Measurements from ENCODE around the gene AAGAB. TPM values are rescaled to one million over a fixed set of nuclear protein-coding genes. Genes with fewer than 3 reads are reported as not detected.

Gene AAGAB
- total and polyA plus RNA-seq, 7 donors, result 22.4 to 48.1 (median 34.5) TPM

DNA sequence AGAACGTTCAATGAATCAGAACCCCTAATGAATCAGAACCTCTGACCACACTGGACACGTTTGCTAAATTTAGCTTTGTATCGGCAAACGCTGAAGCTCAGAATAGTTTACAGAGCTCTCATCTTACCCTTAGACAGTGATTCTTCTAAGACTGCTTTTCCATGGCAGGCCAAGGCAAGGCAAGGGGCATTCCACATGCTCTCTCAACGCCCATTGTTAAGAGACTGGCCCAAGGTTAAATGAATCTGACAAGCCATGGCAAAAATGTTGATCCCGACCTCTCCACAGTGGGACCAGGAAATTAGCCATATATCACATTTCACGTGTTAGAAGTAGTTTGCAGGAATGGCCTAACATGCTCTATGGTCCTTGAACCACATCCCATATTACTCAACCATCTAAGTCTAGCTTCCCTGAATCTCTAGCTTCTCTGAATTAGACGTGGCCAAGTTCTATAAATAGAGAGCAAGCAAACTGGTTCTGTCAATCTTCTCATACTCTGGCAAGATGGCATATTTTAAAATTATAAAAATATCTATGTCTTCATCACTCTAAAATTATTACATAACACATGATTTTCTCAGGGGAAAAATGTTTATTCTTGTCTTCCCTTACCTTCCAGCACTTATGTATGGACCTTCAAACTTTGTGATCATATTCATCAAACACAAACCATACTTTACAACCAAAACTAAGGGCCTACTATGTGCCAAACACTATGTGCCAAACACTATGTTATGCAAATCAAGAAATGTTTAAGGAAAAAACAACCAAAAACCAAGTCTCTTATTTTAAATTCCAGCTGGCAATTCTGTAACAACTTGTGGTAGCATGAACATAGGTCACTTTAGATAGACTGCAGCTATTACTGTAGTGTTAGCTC, 54.3 kb downstream of the AAGAB start:
- no peaks in the 10 kb centered on the region for H3K27me3 ChIP-seq
- intact Hi-C loops (cut with DNase I), result no loop called here
- TF ChIP-seq CTCF (IDR thresholded peaks at IDR 0.05) (no peak), EP300 (IDR thresholded peaks at IDR 0.05) (no peak), POLR2A (IDR thresholded peaks at IDR 0.05) (no peak), POLR2AphosphoS5 (IDR thresholded peaks at IDR 0.05) (peak in 1 of 4 donors; percentile 12)
- H3K27ac ChIP-seq, result no peak overlapping the region
- H3K9me3 ChIP-seq, result no peaks in the 10 kb centered on the region
- no peak for DNase-seq
- WGBS, 2 donors, result 83 to 84% methylated on average over 8 of the region's 8 CpGs
- H3K4me3 ChIP-seq, result no peak overlapping the region
- H3K4me1 ChIP-seq, result peaks cover 0 to 9% (median 2%) of the 10 kb centered on the region in 4 donors
- peaks cover 0 to 19% (median 3%) of the 10 kb centered on the region in 4 donors for H3K36me3 ChIP-seq

DNA sequence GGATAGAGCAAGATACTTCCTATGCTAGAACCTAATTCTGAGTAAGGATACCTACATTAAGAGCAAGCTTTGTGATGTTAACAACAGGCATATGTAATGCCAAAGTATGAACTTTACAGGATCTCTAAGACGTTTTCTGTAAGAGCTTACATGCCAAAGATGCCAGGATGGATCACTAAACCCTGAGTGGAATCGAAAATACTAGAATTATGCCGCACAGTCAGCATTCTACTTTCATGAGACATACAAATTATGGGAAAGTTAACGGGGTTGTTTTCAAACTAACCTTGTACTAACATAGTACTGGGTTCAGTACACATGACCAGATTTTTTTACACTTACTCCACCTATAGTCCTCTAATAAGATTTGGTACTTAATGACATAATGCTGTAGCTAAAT, 55.1 kb downstream of the AAGAB start:
- Histone ChIP-seq H3K9me3 (no peaks in the 10 kb centered on the region), H3K4me3 (no peak overlapping the region), H3K4me1 (peaks cover 0 to 16% (median 10%) of the 10 kb centered on the region in 4 donors), H3K36me3 (peaks cover 0 to 19% (median 3%) of the 10 kb centered on the region in 4 donors), H3K27ac (no peak overlapping the region), H3K27me3 (no peaks in the 10 kb centered on the region)
- TF ChIP-seq POLR2A (IDR thresholded peaks at IDR 0.05) (no peak), EP300 (IDR thresholded peaks at IDR 0.05) (no peak), CTCF (IDR thresholded peaks at IDR 0.05) (no peak), POLR2AphosphoS5 (IDR thresholded peaks at IDR 0.05) (no peak)
- DNase-seq, result no peak
- intact Hi-C loops (cut with DNase I), result no loop called here
- 92 to 95% methylated on average over 4 of the region's 4 CpGs for WGBS, 2 donors

DNA sequence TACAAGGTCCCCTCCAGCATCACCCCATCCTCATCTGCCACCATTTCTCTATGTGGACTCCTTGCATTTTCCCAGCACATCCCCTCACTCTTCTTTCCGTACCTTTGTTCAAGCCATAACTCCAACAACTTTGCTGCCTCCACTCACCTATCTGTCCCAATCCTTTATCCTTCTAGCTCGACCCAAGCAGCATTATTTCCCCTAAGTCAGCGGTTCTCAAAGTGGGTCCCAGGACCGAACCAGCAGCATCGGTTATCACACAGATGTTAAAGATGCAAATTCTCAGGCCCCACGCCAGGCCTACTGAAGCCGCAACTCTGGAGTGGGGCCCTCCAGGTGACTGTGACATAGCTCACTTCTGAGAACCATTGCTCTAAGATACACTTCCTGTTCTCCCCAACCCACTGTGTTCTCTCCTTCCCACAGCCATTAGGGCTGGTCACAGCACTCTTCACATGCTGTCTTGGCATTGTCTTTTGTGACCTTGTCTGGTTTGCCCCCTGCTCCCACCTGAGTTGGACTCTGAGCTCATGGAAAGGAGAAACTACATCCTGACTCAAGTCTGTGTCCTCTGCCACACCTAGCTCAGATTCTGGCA, 56.2 kb downstream of the AAGAB start:
- no peaks in the 10 kb centered on the region for H3K9me3 ChIP-seq
- intact Hi-C loops (cut with DNase I), result no loop called here
- H3K4me3 ChIP-seq, result no peak overlapping the region
- H3K36me3 ChIP-seq, result peaks cover 0 to 17% (median 3%) of the 10 kb centered on the region in 4 donors
- peaks cover 0 to 27% (median 20%) of the 10 kb centered on the region in 4 donors for H3K4me1 ChIP-seq
- no peak for TF ChIP-seq CTCF (IDR thresholded peaks at IDR 0.05)
- TF ChIP-seq POLR2AphosphoS5 (IDR thresholded peaks at IDR 0.05), result no peak
- no peak for TF ChIP-seq POLR2A (IDR thresholded peaks at IDR 0.05)
- no peak for TF ChIP-seq EP300 (IDR thresholded peaks at IDR 0.05)
- no peaks in the 10 kb centered on the region for H3K27me3 ChIP-seq
- no peak for DNase-seq
- H3K27ac ChIP-seq, result no peak overlapping the region
- WGBS, 2 donors, result 91 to 94% methylated on average over 7 of the region's 7 CpGs

- WGBS, 2 donors, result 93 to 97% methylated on average over 2 of the region's 2 CpGs
- no peaks in the 10 kb centered on the region for H3K27me3 ChIP-seq
- TF ChIP-seq EP300 (IDR thresholded peaks at IDR 0.05), result no peak
- no peak for TF ChIP-seq CTCF (IDR thresholded peaks at IDR 0.05)
- no peak for TF ChIP-seq POLR2AphosphoS5 (IDR thresholded peaks at IDR 0.05)
- no peak for TF ChIP-seq POLR2A (IDR thresholded peaks at IDR 0.05)
- intact Hi-C loops (cut with DNase I), result no loop called here
- peaks cover 0 to 8% (median 0%) of the 10 kb centered on the region in 4 donors for H3K36me3 ChIP-seq
- peaks cover 0 to 33% (median 28%) of the 10 kb centered on the region in 4 donors for H3K4me1 ChIP-seq
- no peak for DNase-seq
- H3K4me3 ChIP-seq, result no peak overlapping the region
- H3K9me3 ChIP-seq, result no peaks in the 10 kb centered on the region
- peak overlapping the region in 1 of 4 donors; percentile 12 for H3K27ac ChIP-seq
These were observed 57.1 kb downstream of the AAGAB start for GRCh38 chr15:67197364-67197695.
